8988T (cell line): ENCODE measurements around the gene IMMP2L.

Experiments
- DNase-seq: peaks from one replicate; pipeline ENCODE4 v3.0.0; 2011

Gene IMMP2L

GRCh38 chr7:110835218-110835617 lies 727.1 kb downstream of the IMMP2L start:
- DNase-seq: no peak

DNA sequence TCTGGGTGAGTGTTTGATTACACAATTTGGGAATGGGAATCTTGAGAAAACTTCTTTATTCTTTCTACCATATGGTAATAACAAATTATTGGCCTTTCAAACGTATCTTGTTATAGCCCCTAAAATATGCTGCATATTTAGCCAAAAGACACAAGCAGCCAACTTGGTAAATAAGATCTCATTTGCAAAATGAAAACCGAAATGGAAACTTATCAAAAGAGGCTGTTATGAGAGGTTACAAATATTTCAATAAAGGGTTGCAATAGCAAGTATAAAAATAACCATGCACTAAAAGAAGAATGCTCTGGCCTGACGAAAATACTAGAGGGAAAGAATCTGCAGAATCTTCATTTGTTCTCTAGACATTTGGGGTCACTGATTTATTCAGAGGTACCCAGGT lies 730.9 kb downstream of the IMMP2L start:
- DNase-seq: no peak

GRCh38 chr7:110830778-110831177 lies 731.5 kb downstream of the IMMP2L start:
- no peak for DNase-seq

- DNase-seq: no peak
Measured at GRCh38 chr7:110827936-110828335, 734.4 kb downstream of the IMMP2L start.

DNA sequence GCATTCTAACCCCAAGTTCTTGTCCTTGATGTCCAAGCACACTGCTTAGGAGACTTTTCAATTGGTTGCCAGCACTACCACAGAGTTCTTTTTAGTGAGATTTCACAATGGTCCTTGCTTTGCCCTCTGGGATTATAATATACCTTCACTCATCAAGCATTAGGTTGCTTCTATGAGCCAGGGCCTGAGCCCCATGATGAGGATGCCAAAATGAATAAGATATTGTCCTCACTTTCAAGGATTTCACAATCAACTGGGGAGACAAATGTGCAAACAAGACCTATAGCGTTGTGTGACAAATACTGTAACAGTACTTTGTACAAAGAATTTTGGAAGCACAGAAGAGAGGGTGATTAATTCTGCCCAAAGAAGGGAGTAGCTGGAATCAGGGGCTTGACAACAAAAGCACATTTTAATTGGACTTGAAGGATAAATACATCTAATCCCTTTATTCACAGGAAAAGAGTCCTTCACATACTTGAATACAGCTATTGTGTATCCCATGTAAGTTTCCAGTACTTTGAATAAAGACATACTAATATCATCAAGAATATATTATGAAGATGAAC lies 734.9 kb downstream of the IMMP2L start:
- no peak for DNase-seq

DNA sequence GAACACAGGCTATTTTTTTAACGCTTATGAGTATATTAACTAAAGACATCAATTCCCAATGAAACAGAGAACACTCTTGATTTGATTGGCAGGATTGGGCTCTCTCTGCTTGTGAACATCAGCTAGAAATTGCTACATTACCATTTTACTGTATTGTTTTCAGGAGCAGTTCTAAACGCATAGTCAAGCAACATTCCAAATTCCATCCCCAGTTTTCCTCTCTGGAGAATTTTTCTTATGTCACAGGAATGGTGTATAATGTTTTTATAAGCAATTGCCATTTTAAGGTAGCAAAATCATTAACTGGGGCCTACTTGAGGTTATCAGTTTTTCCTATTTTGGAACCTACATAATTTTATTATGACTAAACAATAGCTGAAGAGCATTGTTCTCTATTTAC lies 748.3 kb downstream of the IMMP2L start:
- DNase-seq: no peak

- DNase-seq: no peak
Measured at GRCh38 chr7:110809832-110810231, 752.5 kb downstream of the IMMP2L start.

DNA sequence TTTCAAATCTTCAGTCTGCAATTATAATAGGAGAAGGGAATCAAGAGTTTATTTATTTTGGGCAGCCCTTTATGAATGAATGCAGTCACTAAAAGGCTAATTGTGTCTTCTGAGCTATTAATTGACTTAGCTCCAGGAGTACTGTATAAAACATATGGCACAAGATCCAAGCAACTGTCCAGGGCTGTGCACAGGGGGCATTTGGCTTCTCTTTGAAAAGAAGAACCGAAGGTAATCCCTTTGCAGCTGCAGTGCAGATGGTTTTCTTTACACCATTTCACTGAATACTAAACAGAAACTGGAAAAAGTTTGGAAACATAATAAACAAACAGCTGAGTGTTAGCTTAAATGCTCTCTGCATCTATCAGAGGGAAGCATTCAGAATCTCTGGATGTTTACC lies 753.9 kb downstream of the IMMP2L start:
- DNase-seq: no peak

- DNase-seq: no peak
Measured at GRCh38 chr7:110804501-110804900, 757.8 kb downstream of the IMMP2L start.

- no peak for DNase-seq
Measured at GRCh38 chr7:110803602-110804143, 758.6 kb downstream of the IMMP2L start.

DNA sequence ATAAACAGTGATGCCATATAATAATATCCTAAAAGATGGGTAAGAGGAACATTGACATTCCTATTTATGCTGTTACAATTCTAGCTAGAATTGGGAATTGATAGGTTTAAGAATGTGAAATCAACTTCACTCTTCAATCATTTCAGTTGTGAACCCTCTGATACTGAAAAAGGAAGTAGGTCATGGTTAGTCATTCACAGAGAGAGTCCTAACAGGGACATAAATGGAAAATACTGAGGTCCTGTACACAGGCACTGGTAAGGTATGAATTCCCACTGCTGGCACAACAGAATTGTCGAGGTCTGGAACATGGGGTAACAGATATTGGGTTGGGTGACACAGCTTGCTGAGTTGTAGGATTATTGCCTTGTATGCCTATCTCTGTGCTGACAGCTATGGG lies 760.8 kb downstream of the IMMP2L start:
- no peak for DNase-seq

- no peak for DNase-seq
Measured at GRCh38 chr7:110800984-110801383, 761.3 kb downstream of the IMMP2L start.

DNA sequence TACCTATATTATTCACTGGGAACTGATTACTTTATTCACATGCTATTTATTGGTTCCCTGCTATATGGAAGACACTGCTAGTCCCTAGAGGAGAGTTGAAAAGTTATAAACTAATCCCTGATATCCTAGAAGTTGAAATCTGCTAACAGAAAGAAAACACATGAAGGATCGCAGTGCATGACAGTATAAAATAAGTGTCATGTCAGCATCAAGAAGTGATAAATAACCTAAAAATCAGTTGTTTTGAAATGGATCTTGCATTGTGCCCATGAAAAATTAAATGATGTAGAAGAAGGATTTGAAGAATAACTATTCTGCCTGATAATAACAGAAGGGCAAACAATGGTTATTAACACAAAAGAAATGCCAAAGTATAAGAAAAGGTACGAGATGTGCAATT lies 764.6 kb downstream of the IMMP2L start:
- DNase-seq: no peak

DNA sequence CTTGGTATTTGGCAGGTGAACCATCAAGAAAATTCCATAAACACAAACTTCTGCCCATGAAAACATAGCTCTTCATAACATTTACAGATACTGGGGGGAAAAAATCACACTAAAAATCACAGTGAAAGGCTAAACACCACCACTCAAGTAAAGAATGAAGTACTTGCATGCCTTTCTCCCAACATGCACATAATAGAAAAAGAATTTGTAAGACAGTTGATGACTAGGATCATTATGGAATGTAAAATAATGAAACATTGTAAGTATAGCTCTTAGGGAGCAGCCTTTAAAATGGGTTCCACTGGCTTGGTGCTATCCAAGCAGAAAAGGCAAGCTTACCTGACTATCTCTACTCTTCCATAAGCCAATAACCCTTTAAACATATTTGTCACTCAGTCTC lies 771.3 kb downstream of the IMMP2L start:
- no peak for DNase-seq

DNA sequence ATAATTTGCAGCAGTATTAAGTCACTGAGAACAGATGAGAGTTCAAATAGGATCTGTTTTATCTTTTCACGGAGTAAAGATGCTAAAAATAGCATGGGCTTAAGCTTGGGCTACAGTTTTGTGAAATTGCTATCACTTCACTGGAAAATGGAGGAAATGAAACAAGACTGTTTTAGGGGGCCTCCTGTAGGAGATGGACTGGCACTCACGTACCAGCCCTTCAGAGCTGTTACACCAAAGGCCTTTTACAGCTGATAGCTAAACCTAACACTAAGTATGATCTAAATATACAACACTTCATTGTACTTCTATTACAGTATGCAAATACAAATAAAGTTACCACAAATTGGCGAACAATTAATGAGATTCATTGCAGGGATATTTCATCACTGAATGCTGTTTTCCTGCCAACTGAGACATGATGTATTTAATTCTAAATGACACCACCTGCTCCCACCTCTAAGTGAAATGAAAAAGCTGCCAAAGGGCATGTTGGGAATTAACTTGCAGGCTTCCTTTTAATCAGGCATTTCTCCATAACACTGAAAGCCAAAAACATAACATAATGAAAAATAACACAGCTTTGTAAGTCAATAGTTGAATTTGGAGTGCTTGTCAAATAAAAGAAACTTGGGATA lies 775.8 kb downstream of the IMMP2L start:
- no peak for DNase-seq

DNA sequence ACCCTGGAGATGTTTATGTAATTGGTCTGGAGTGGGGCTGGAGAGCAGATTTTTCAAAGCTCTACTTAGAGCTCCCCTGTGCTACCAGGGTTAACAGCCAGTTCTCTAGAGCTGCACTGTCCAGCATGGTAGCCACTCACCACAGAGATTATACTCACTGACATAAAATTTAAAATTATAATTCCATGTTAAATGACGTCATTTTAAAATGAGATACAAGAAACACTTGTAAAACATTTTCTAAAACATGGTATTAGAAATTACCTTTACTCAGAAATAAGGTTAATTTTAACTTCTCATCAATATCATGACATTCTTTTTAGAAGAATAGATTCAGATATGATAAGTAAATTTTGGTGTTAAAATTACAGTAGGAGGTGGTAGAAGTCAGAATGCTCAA lies 777.5 kb downstream of the IMMP2L start:
- DNase-seq: no peak

GRCh38 chr7:110780712-110781111 lies 781.6 kb downstream of the IMMP2L start:
- no peak for DNase-seq

- no peak for DNase-seq
Measured at GRCh38 chr7:110779339-110779738, 783.0 kb downstream of the IMMP2L start.

DNA sequence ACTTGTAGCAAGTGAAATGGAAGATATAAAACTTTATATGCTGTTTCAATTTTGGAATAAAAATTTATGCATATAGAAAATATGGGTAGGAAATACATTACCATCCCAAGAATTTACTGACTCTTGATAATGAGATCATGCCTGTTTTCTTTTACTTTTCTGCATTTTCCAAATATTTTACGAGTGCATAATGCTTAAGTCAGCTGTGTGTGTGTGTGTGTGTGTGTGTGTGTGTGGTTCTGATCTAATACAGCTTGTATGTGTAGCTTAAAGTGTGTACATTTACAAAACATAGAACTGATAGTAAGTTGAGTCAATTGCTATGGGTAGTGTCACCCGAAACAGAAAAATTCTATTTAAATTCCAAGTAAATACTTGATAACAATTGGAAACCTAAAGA lies 787.2 kb downstream of the IMMP2L start:
- DNase-seq: no peak

DNA sequence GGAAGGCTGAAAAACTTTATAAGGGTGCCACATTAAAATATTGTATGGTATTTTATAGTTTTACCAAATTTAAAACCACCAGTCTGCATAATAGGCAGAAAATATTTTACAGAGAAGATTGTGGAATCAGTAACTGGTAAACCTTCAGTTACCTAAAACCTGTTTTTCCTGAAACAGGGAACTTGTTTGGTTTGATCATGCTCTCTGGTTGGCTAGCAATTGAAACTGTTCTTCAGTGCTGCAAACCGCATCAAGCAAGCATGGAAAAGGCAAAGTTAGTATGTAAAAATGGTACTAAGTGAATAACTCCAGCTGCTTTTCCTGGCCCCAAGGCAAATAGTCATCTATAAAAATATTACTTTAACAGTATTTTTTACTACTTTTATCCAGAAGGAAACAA lies 788.2 kb downstream of the IMMP2L start:
- no peak for DNase-seq

DNA sequence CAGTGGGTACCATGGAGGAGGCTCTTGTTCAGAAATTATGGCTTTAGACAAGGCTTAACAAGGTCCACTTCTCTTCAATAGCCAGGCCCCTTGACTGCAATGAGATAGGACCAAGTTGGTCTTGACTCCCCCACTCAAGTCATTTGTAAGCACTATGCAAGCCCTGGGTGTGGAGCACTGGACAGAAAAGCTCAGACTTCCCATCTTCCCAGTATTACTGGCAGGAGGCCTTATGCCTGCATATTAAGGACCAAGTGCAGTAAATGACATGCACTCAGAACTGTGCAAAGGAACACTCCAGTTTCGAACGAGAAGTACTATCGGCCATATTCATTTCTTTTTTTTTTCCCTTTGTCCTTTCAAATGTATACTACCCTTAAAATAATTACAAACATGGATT lies 789.7 kb downstream of the IMMP2L start:
- DNase-seq: no peak

- no peak for DNase-seq
Measured at GRCh38 chr7:110771717-110772116, 790.6 kb downstream of the IMMP2L start.

GRCh38 chr7:110767550-110768110 lies 794.7 kb downstream of the IMMP2L start:
- DNase-seq: no peak

DNA sequence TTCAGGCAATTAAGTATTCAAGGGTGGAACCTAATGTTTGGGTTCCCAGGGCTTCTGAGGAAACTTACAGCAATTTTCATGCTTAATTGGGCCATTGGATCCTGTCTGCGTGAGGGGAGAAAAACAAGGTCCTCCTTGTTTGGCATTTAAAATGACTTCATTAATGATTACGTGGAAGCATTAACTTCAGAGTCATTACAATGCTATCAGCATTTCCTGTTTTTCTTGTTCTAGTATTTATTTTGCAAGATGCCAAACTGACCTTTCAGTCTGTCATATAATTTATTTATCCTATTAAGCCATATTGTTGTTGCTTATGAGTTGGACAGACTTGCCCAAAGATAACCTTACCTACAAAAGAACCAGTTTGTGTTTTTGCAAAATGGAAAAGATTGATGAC lies 795.4 kb downstream of the IMMP2L start:
- no peak for DNase-seq

DNA sequence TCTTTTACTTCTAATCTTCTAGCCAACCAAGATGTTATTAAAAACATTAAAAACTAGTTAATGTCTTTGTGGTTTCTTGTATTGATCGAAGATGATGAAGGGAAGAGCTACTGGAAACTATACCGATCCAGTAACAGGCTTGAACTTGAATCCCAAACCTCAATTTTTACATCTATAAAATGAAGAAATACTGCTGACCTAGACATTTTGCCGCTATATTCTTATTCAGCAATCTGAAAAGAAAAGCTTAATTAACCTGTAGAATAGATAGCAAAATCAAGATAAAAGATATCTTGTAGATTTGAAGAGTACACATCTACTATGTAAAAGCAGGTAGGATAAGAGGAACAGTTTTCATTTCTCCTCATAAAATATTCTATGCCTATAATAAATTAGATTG lies 797.4 kb downstream of the IMMP2L start:
- DNase-seq: no peak
